HCT116 (cell line): ENCODE results near the gene RTL1. TPM values are rescaled to one million over a fixed set of nuclear protein-coding genes. Genes with fewer than 3 reads are reported as not detected.

ENCODE experiments used
- ATAC-seq: fragments of 200-7000 bp; cut with Tn5 transposase; 2 replicates; pipeline ENCODE4 v1.9.1; 2020; ENCODE audit warnings: mild to moderate bottlenecking, moderate library complexity
- BruUV-seq: library from RNA; stranded (reverse); fragments of 400-500 nt; replicated peaks from 2 replicates; lab custom pipeline; 2021; lab: Mats Ljungman, UMichigan
- CTCF ChIA-PET: fragments of 300-600 bp; sonication (Branson Sonifier 250); formaldehyde crosslinking; loops from one replicate; lab custom pipeline; 2021; ENCODE audit warnings: antibody characterized with exemption; lab: Charles Lee
- POLR2A ChIA-PET: fragments of 300-600, 350-600 bp; sonication (Branson Sonifier 250); formaldehyde crosslinking; loops from one replicate; lab custom pipeline; 2021; ENCODE audit warnings: antibody characterized with exemption; lab: Charles Lee
- RAD21 ChIA-PET, 2 experiments: fragments of 300-600 bp; sonication (Branson Sonifier 250); formaldehyde crosslinking; loops; one replicate each; lab custom pipeline; 2023; ENCODE audit warnings: low total read pairs in 2 of 2; ENCODE audit not compliant: uncharacterized antibody in 2 of 2, unreplicated experiment in 2 of 2, low non-redundant PET in 1 of 2; lab: Charles Lee
- DNase-seq: peaks from one replicate; pipeline ENCODE4 v3.0.0-alpha.2; 2010; ENCODE audit warnings: low read depth, low spot score
- H2AFZ ChIP-seq: fragments of 200-600 bp; shearing (Covaris generic), sonication (generic); 2 replicates; pipeline ENCODE4 v1.6.1; 2017; ENCODE audit warnings: low read depth, mixed run types, mixed read lengths, antibody characterized with exemption, low read length; ENCODE audit not compliant: poor library complexity, severe bottlenecking
- H3K27ac ChIP-seq: 2 replicates; pipeline ENCODE4 v1.5.1; 2012; ENCODE audit warnings: low read depth, low read length
- H3K27me3 ChIP-seq: fragments of 200-600 bp; sonication (generic); 2 replicates; pipeline ENCODE4 v1.6.1; 2016; ENCODE audit warnings: mixed run types, low read length, mixed read lengths; ENCODE audit not compliant: insufficient read depth
- H3K36me3 ChIP-seq, 2 experiments: fragments of 200-500 bp in 1 of 2; fragments of 200-600 bp in 1 of 2; sonication (Bioruptor generic) in 1 of 2; sonication (generic) in 1 of 2; 2 replicates each; pipeline versions ENCODE4 v1.5.1 to v1.6.1; 2014 to 2016; ENCODE audit warnings: low read length in 2 of 2, inconsistent platforms in 1 of 2, mixed read lengths in 1 of 2, mixed run types in 1 of 2; ENCODE audit not compliant: insufficient read depth in 2 of 2, control insufficient read depth in 1 of 2
- H3K4me1 ChIP-seq, 2 experiments: fragments of 200-600 bp in 1 of 2; sonication (generic) in 1 of 2; 2 replicates each; pipeline versions ENCODE4 v1.5.1 to v1.6.1; 2012 to 2017; ENCODE audit warnings: low read length in 2 of 2, inconsistent platforms in 1 of 2, mild to moderate bottlenecking in 1 of 2, mixed read lengths in 1 of 2, mixed run types in 1 of 2, moderate library complexity in 1 of 2; ENCODE audit not compliant: insufficient read depth in 2 of 2, control insufficient read depth in 1 of 2
- H3K4me2 ChIP-seq: fragments of 200-600 bp; sonication (generic); 2 replicates; pipeline ENCODE4 v1.6.1; 2017; ENCODE audit warnings: mixed run types, low read length, mixed read lengths
- H3K4me3 ChIP-seq, 2 experiments: fragments of 200-600 bp in 1 of 2; sonication (generic) in 1 of 2; replicated peaks in 1 of 2; 2 replicates each; pipeline ENCODE4 v1.5.1; 2011 to 2016; ENCODE audit warnings: low read length in 2 of 2, control low read depth in 1 of 2, low read depth in 1 of 2, mild to moderate bottlenecking in 1 of 2, mixed read lengths in 1 of 2, mixed run types in 1 of 2
- H3K79me2 ChIP-seq: fragments of 200-600 bp; sonication (generic); 2 replicates; pipeline ENCODE4 v1.6.1; 2017; ENCODE audit warnings: mild to moderate bottlenecking, mixed run types, low read length, moderate library complexity, mixed read lengths; ENCODE audit not compliant: insufficient read depth
- H3K9ac ChIP-seq: fragments of 200-600 bp; sonication (generic); 2 replicates; pipeline ENCODE4 v1.6.1; 2016; ENCODE audit warnings: low read length, mixed read lengths
- H3K9me2 ChIP-seq: fragments of 200-600 bp; sonication (generic), shearing (Covaris generic); 2 replicates; pipeline ENCODE4 v1.6.1; 2017; ENCODE audit warnings: mixed run types, mild to moderate bottlenecking, moderate library complexity; ENCODE audit not compliant: insufficient read depth
- H3K9me3 ChIP-seq, 2 experiments: fragments of 200-500 bp in 1 of 2; fragments of 200-600 bp in 1 of 2; sonication (Bioruptor generic) in 1 of 2; sonication (generic) in 1 of 2; 2 replicates each; pipeline ENCODE4 v1.6.1; 2014 to 2017; ENCODE audit warnings: low read length in 2 of 2, mixed read lengths in 2 of 2, inconsistent platforms in 1 of 2, low read depth in 1 of 2, mild to moderate bottlenecking in 1 of 2, mixed run types in 1 of 2, moderate library complexity in 1 of 2; ENCODE audit not compliant: control insufficient read depth in 1 of 2, insufficient read depth in 1 of 2
- H4K20me1 ChIP-seq: fragments of 200-600 bp; sonication (generic), shearing (Covaris generic); 2 replicates; pipeline ENCODE4 v1.6.1; 2017; ENCODE audit warnings: mixed run types, mild to moderate bottlenecking, moderate library complexity; ENCODE audit not compliant: insufficient read depth
- CBX3 ChIP-seq: IDR thresholded peaks from 2 replicates; pipeline ENCODE4 v1.6.1; 2012; ENCODE audit warnings: low read depth
- EGR1 ChIP-seq: IDR thresholded peaks from 2 replicates; pipeline ENCODE4 v1.6.1; 2012; ENCODE audit warnings: low read depth
- ELF1 ChIP-seq: IDR thresholded peaks from 2 replicates; pipeline ENCODE4 v1.6.1; 2012; ENCODE audit warnings: low read depth, borderline replicate concordance
- EZH2phosphoT487 ChIP-seq: fragments of 200-600 bp; IDR thresholded peaks from 2 replicates; pipeline ENCODE4 v1.6.1; 2018; ENCODE audit warnings: antibody characterized with exemption, borderline replicate concordance
- JUND ChIP-seq: IDR thresholded peaks from 2 replicates; pipeline ENCODE4 v1.6.1; 2012
- POLR2A ChIP-seq: IDR thresholded peaks from 2 replicates; pipeline ENCODE4 v1.7.0; 2011; ENCODE audit warnings: borderline replicate concordance; ENCODE audit not compliant: insufficient read depth, insufficient read length; ENCODE audit errors: extremely low read depth
- POLR2AphosphoS5 ChIP-seq: IDR thresholded peaks from 2 replicates; pipeline ENCODE4 v1.6.1; 2011; ENCODE audit warnings: mild to moderate bottlenecking, low read depth, low read length, moderate library complexity
- RAD21 ChIP-seq: IDR thresholded peaks from 2 replicates; pipeline ENCODE4 v1.6.1; 2012; ENCODE audit warnings: low read depth, mild to moderate bottlenecking
- SIN3A ChIP-seq: IDR thresholded peaks from 2 replicates; pipeline ENCODE4 v1.6.1; 2012; ENCODE audit warnings: low read depth
- SP1 ChIP-seq: IDR thresholded peaks from 2 replicates; pipeline ENCODE4 v1.6.1; 2012; ENCODE audit warnings: low read depth
- TCF7L2 ChIP-seq: IDR thresholded peaks from 2 replicates; pipeline ENCODE4 v1.7.0; 2011; ENCODE audit warnings: borderline replicate concordance, inconsistent platforms; ENCODE audit not compliant: insufficient read depth, insufficient read length; ENCODE audit errors: extremely low read depth
- YY1 ChIP-seq: IDR thresholded peaks from 2 replicates; pipeline ENCODE4 v1.6.1; 2011; ENCODE audit warnings: low read length, low read depth, moderate library complexity, mild to moderate bottlenecking; ENCODE audit not compliant: insufficient replicate concordance; ENCODE audit errors: extremely low read depth
- ZNF274 ChIP-seq: fragments of 200-500 bp; sonication (Bioruptor generic); IDR thresholded peaks from 2 replicates; pipeline ENCODE4 v1.6.1; 2014; ENCODE audit warnings: mild to moderate bottlenecking, low read depth, low read length, inconsistent platforms
- intact Hi-C: fragments of 100-400 bp; cut with micrococcal nuclease; formaldehyde crosslinking; loops from 2 replicates; pipeline ENCODE4 v1.10.0; 2022
- total RNA-seq: library from RNA; stranded (reverse); gene quantifications from one replicate; pipeline ENCODE4 v1.2.1, GENCODE V29; 2021; ENCODE audit not compliant: unreplicated experiment
- TF ChIP-seq, protein P1 (sequence below): IDR thresholded peaks from 2 replicates; pipeline ENCODE4 v1.6.1; 2012
- TF ChIP-seq, protein P2 (sequence below): IDR thresholded peaks from 2 replicates; pipeline ENCODE4 v1.6.1; 2012; ENCODE audit warnings: low read depth

Gene RTL1
- total RNA-seq, 1 experiment from 2014 or later: not detected

DNA sequence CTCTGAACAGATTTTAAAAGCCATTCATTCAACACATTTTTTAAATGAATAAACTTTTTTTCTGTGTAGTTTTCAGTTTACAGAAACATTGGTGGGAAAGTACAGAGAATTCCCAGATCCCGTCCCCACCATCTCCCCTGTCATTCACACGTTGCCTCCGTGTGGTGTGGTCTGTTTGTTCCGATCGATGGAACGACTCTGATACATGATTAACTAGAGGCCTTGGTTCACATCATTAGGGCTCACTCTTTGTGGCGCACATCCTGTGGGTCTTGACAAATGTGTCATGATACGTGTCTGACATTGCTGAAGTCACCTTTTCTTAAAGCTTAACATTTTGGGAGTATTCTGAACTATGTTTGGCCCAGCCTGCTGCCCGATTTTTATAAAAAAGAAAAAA, 59.1 kb downstream of the RTL1 start:
- peaks cover 0 to 3% of the 10 kb centered on the region in 2 experiments; a peak in 2 of 4 replicates for H3K4me1 ChIP-seq
- H2AFZ ChIP-seq: no peak overlapping the region
- no peak for DNase-seq
- H3K36me3 ChIP-seq: no peaks in the 10 kb centered on the region
- H3K27ac ChIP-seq: no peak overlapping the region
- H3K79me2 ChIP-seq: no peaks in the 10 kb centered on the region
- no peak for TF ChIP-seq SP1
- TF ChIP-seq, all 23 proteins: peak for 0
- BruUV-seq: no TSS peak
- intact Hi-C loops: no loop called here
- no peaks in the 10 kb centered on the region for H4K20me1 ChIP-seq
- no peak overlapping the region for H3K4me3 ChIP-seq
- ATAC-seq: no peak
- H3K27me3 ChIP-seq: no peaks in the 10 kb centered on the region
- ChIA-PET CTCF (no interaction called here), POLR2A (interaction anchor here (0.6 kb wide), 1 partner anchor 793 kb away, joined by 4 read pairs; no protein-coding TSS in a partner anchor), RAD21 (no interaction called here)
- no peaks in the 10 kb centered on the region for H3K9me2 ChIP-seq
- H3K4me2 ChIP-seq: no peak overlapping the region
- no peak overlapping the region for H3K9ac ChIP-seq
- no peaks in the 10 kb centered on the region for H3K9me3 ChIP-seq

DNA sequence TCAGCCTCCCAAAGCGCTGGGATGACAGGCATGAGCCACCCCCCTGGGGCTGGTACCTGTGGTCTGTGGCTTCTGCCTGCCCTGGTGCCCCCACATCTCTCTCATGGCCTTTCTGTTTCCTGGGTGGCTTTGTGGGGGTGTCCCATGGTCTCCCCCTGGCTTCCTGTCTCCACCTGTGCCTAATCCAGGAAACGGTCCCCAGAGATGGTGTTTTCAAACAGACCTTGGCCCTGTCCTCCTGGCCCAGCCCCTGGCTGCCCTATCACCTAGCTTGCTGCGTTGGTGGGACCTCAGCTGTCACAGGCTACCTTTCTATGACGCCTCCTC, 59.5 kb downstream of the RTL1 start:
- POLR2A ChIA-PET: interaction anchor here (0.6 kb wide), 1 partner anchor 793 kb away, joined by 4 read pairs; no protein-coding TSS in a partner anchor
- Histone ChIP-seq H3K9me2 (no peaks in the 10 kb centered on the region), H3K9me3 (no peaks in the 10 kb centered on the region), H3K36me3 (no peaks in the 10 kb centered on the region), H2AFZ (no peak overlapping the region), H3K4me1 (no peaks in the 10 kb centered on the region), H3K4me3 (no peak overlapping the region), H3K27me3 (no peaks in the 10 kb centered on the region), H3K27ac (no peak overlapping the region), H4K20me1 (no peaks in the 10 kb centered on the region), H3K79me2 (no peaks in the 10 kb centered on the region), H3K4me2 (no peak overlapping the region), H3K9ac (no peak overlapping the region)
- RAD21 ChIA-PET: no interaction called here
- no peak for TF ChIP-seq SIN3A
- no peak for TF ChIP-seq EGR1
- no peak for TF ChIP-seq YY1
- no peak for TF ChIP-seq CBX3
- TF ChIP-seq ELF1: no peak
- TF ChIP-seq ZNF274: no peak
- TF ChIP-seq RAD21: no peak
- no peak for TF ChIP-seq POLR2A
- no peak for TF ChIP-seq POLR2AphosphoS5
- TF ChIP-seq, protein P1, sequence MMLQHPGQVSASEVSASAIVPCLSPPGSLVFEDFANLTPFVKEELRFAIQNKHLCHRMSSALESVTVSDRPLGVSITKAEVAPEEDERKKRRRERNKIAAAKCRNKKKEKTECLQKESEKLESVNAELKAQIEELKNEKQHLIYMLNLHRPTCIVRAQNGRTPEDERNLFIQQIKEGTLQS: no peak
- TF ChIP-seq EZH2phosphoT487: no peak
- TF ChIP-seq, protein P2, sequence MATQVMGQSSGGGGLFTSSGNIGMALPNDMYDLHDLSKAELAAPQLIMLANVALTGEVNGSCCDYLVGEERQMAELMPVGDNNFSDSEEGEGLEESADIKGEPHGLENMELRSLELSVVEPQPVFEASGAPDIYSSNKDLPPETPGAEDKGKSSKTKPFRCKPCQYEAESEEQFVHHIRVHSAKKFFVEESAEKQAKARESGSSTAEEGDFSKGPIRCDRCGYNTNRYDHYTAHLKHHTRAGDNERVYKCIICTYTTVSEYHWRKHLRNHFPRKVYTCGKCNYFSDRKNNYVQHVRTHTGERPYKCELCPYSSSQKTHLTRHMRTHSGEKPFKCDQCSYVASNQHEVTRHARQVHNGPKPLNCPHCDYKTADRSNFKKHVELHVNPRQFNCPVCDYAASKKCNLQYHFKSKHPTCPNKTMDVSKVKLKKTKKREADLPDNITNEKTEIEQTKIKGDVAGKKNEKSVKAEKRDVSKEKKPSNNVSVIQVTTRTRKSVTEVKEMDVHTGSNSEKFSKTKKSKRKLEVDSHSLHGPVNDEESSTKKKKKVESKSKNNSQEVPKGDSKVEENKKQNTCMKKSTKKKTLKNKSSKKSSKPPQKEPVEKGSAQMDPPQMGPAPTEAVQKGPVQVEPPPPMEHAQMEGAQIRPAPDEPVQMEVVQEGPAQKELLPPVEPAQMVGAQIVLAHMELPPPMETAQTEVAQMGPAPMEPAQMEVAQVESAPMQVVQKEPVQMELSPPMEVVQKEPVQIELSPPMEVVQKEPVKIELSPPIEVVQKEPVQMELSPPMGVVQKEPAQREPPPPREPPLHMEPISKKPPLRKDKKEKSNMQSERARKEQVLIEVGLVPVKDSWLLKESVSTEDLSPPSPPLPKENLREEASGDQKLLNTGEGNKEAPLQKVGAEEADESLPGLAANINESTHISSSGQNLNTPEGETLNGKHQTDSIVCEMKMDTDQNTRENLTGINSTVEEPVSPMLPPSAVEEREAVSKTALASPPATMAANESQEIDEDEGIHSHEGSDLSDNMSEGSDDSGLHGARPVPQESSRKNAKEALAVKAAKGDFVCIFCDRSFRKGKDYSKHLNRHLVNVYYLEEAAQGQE: no peak
- no peak for TF ChIP-seq TCF7L2
- no peak for TF ChIP-seq JUND
- intact Hi-C loops: no loop called here
- CTCF ChIA-PET: no interaction called here
- DNase-seq (no peak), ATAC-seq (no peak)
- no TSS peak for BruUV-seq
